ENCODE data around the gene HACD2.

The HACD2 gene

GRCh38 chr3:123571973-123572365 is 12.9 kb downstream of the HACD2 start:
- no peak for TF ChIP-seq CTCF (IDR thresholded peaks at IDR 0.05; ENCODE audit: insufficient read depth, low read depth, low read length, missing control alignments)
- H3K4me3 ChIP-seq (ENCODE audit: low read depth, low read length), result no peak overlapping the region
- no peak for DNase-seq (ENCODE audit: low read depth)

GRCh38 chr3:123571264-123571972 is 13.4 kb downstream of the HACD2 start:
- no peak overlapping the region for H3K4me3 ChIP-seq (ENCODE audit: low read depth, low read length)
- TF ChIP-seq CTCF (IDR thresholded peaks at IDR 0.05; ENCODE audit: insufficient read depth, low read depth, low read length, missing control alignments), result no peak
- no peak for DNase-seq (ENCODE audit: low read depth)

- H3K4me3 ChIP-seq (ENCODE audit: low read depth, low read length), result no peak overlapping the region
- TF ChIP-seq CTCF (IDR thresholded peaks at IDR 0.05; ENCODE audit: insufficient read depth, low read depth, low read length, missing control alignments), result no peak
- DNase-seq (ENCODE audit: low read depth), result no peak
Measured at GRCh38 chr3:123568875-123569274, 16.0 kb downstream of the HACD2 start.

- TF ChIP-seq CTCF (IDR thresholded peaks at IDR 0.05; ENCODE audit: insufficient read depth, low read depth, low read length, missing control alignments), result no peak
- DNase-seq (ENCODE audit: low read depth), result no peak
Measured at GRCh38 chr3:123568034-123568433, 16.8 kb downstream of the HACD2 start.

GRCh38 chr3:123564056-123564455 is 20.8 kb downstream of the HACD2 start:
- no peak for TF ChIP-seq CTCF (IDR thresholded peaks at IDR 0.05; ENCODE audit: insufficient read depth, low read depth, low read length, missing control alignments)

More at GRCh38 chr3:123568034-123568433, 16.8 kb downstream of the HACD2 start:
- H3K4me3 ChIP-seq (ENCODE audit: low read depth, low read length), result no peak overlapping the region

GRCh38 chr3:123562547-123562946 is 22.3 kb downstream of the HACD2 start:
- DNase-seq (ENCODE audit: low read depth), result no peak
- no peak for TF ChIP-seq CTCF (IDR thresholded peaks at IDR 0.05; ENCODE audit: insufficient read depth, low read depth, low read length, missing control alignments)
- H3K4me3 ChIP-seq (ENCODE audit: low read depth, low read length), result no peak overlapping the region

More at GRCh38 chr3:123564056-123564455, 20.8 kb downstream of the HACD2 start:
- no peak for DNase-seq (ENCODE audit: low read depth)
- H3K4me3 ChIP-seq (ENCODE audit: low read depth, low read length), result no peak overlapping the region

- H3K4me3 ChIP-seq (ENCODE audit: low read depth, low read length), result no peak overlapping the region
- no peak for TF ChIP-seq CTCF (IDR thresholded peaks at IDR 0.05; ENCODE audit: insufficient read depth, low read depth, low read length, missing control alignments)
- DNase-seq (ENCODE audit: low read depth), result no peak
Measured at GRCh38 chr3:123561188-123561587, 23.7 kb downstream of the HACD2 start.

Measured in GM12865 (cell line).